GM13976 (cell line): ENCODE data around the gene IFNA5.

Experiments used
- DNase-seq: peaks from one replicate; pipeline ENCODE4 v3.0.0; 2012; ENCODE audit warnings: low spot score
- in situ Hi-C: fragments of 300-500 bp; cut with MboI; formaldehyde crosslinking; loops from one replicate; pipeline ENCODE4 v1.12.0; 2022; ENCODE audit warnings: low sequenced_read_pairs, mixed read lengths, inconsistent platforms; ENCODE audit not compliant: unreplicated experiment
- TF ChIP-seq, protein P1 (sequence below): IDR thresholded peaks from 2 replicates; pipeline ENCODE4 v1.5.1; 2012; ENCODE audit warnings: borderline replicate concordance, mild to moderate bottlenecking; ENCODE audit not compliant: insufficient read depth; ENCODE audit errors: extremely low read depth, missing control alignments, control extremely low read depth

Gene IFNA5

DNA sequence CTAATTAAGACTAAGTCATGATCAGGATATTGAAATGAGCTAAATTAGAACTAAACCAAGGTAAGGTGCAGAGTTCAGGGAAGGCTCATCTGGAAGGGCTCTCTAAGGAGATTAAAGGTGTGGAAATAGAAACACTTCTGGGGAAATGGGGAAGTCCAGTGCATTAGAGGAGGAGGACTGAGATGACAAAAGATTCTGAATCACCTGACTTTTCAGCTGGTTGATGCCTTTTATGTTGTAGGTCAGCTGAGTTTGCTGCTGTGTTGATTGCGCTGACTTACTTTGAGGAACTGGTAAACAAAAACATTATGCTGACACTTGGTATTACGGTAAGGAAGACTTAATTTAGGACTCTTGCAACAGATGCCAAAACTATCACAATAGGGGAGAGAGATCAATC lies 23.8 kb downstream of the IFNA5 start:
- TF ChIP-seq, protein P1, sequence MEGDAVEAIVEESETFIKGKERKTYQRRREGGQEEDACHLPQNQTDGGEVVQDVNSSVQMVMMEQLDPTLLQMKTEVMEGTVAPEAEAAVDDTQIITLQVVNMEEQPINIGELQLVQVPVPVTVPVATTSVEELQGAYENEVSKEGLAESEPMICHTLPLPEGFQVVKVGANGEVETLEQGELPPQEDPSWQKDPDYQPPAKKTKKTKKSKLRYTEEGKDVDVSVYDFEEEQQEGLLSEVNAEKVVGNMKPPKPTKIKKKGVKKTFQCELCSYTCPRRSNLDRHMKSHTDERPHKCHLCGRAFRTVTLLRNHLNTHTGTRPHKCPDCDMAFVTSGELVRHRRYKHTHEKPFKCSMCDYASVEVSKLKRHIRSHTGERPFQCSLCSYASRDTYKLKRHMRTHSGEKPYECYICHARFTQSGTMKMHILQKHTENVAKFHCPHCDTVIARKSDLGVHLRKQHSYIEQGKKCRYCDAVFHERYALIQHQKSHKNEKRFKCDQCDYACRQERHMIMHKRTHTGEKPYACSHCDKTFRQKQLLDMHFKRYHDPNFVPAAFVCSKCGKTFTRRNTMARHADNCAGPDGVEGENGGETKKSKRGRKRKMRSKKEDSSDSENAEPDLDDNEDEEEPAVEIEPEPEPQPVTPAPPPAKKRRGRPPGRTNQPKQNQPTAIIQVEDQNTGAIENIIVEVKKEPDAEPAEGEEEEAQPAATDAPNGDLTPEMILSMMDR = no peak
- no peak for DNase-seq
- in situ Hi-C loops = no loop called here

DNA sequence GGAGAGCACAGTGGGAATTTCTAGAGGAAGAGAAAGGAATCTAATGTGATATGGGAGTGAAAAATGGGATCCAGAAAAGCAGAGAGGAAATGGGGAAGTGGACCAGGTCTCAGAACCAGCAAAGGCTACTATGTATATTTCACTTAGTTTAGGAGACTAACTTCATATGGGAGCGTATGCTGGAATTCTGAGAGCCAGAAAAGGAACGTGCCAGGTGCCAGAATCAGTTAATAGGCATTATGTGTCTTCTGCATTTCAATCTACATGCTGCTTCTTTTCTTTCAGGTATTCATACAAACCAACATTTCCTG lies 36.8 kb downstream of the IFNA5 start:
- TF ChIP-seq, protein P1 = no peak
- in situ Hi-C loops = no loop called here
- no peak for DNase-seq

DNA sequence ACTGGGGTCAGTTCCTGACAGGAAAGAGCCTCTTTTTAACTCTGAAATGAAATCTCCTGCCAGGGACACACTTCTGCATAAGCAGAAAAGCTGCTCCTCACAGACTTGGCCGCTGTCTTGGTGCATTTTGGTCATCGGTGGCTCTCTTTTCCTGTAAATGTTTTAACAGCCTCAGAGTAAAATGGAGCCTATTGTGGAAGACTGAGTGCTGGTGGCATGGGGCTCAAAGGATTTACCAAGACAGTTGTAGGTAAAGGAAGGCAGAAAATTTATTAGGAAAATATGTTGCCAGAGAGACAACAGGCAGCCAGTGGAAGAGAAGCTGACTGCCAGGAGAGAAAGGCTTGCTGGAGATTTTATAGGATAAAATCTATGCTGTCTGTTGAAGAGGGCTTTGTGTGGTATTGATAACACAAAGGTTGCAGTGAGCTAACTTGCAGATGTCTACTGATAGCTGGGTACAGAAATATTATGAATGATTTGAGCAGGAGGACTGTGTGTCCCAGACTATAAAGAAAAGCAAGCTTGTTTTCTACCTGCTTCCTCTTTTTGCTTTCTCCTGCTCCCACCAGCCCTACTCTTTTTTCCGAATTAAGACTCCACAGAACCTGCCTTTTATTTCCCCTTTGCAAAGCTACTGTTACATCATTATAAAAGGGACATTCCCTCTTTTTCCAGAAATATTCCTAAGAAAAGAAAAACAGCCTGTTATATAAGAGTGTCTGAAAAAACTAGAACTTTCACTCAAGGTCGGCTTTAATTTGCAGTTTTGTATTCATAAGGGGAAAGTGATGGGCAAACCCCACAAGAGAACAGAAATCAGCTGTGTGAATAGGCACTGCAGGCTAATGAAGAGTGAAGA lies 37.4 kb downstream of the IFNA5 start:
- in situ Hi-C loops = no loop called here
- no peak for DNase-seq
- TF ChIP-seq, protein P1 = no peak

DNA sequence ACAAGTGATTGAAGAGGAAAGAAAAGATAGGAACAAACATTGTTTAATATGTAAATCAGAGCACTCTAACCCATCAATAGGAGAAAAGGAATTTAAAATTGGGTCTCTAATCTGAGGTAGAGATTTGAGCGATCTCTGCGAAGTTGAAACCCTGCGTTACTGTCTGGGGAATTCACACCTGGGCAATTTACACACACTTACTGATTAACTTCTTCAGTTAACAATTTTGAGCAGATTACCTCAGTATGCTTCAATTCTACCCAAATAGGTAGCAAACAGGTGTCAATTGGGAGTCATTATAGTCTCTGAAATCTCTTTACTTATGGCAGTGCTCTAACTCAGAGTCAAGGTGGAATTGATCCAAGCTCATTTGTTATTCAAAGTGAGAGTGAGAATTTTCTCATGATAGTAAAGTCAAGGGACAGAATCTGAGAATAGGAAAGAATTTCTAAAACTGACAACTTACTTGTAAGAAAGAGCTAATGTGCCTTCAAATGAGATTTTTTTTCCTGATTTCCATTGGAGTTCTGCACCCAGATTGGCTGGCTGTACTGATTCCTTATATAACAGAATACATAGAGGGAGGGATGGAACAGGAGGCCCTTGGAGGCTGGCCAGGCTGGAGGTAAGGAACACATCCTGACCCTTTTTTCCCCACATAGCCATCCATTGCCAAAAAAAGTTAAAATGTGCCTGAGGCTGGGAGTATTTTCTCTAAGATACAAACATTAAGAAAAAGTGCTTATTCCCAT lies 38.2 kb downstream of the IFNA5 start:
- TF ChIP-seq, protein P1 = no peak
- in situ Hi-C loops = no loop called here
- DNase-seq = no peak

DNA sequence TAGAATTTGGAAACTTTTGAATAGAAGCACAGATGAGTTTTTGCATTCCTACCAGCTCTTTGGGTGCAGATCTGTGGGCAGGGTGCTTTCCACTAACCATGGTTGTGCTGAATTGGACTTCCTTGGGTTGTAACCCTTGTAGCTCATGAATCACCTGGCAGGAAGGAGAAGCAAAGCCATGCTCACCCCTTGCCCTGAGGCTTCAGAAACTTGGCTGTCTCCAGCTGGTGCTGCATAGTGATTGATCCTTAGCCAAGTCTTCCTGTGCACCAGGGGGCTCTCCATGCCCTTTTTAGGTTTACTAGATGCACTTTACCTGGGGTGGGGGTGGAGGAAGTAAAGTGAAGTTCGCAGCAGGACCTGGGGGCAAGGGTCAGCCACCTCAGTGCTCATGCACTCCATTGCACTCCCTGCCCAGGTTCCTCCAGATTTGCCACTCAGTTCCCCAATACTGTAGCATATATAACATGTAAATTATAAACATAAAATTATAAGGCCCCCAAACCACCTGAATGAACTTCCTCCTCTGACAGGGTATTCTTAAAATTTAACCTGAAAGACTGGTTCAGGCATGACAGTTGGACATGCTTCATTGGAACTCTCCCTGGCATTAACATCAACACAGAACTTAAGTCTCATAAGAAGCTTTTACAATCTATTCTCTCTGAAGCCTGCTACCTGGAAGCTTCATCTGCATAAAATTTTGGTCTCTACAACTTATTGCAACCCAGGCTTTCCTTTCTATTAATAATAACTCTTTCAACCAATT lies 39.5 kb downstream of the IFNA5 start:
- TF ChIP-seq, protein P1 = no peak
- no peak for DNase-seq
- in situ Hi-C loops = no loop called here

DNA sequence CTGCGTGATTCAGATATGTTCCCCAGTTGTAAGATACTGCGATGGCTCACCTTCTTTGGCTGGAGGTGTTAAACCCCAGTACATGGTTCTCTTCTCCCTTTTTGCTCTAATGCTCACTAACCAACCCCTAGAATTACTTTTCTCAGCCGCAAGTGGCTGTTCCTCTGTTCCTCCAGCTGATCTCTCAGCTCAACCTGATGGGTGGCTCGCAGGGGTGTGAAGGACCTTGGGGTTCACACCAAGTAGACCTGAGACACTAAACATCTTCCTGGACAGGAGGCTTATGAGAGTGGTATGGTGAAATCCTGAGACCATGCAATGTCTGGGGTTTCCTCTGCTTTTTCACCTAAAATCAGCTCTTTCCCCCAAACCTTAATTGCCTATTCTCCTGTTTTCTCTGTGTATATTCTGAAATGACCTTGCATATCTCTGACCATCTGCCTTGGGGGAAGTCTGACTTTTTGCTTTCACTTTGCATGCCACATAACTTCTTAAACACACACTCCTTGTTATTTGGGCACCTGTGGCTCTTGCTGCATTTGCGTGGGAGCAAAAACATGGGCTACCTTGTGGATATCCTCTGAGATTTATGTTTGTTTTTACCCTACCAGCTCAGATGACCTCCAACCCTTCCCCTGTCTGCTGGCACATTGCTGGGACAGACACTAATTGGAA lies 49.4 kb downstream of the IFNA5 start:
- TF ChIP-seq, protein P1 = no peak
- DNase-seq = no peak
- in situ Hi-C loops = no loop called here
